ENCODE data around the gene POLD1.
A peak's percentile ranks its signal among the peaks of the same experiment; 100 is the strongest.
"Not testable (repeated sequence)": the region's sequence is repeated elsewhere in the genome, so short reads cannot be mapped to it uniquely, and the experiment has no call there.

Gene POLD1

DNA sequence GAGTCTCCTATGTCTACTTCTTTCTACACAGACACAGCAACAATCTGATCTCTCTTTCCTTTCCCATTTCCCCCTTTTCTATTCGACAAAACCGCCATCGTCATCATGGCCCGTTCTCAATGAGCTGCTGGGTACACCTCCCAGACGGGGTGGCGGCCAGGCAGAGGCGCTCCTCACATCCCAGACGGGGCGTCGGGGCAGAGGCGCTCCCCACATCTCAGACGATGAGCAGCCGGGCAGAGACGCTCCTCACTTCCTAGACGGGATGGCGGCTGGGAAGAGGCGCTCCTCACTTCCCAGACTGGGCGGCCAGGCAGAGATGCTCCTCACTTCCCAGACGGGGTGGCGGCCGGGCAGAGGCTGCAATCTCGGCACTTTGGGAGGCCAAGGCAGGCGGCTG lies 6.8 kb downstream of the POLD1 start:
- not testable (repeated sequence) for DNase-seq (ENCODE audit: low read depth)

DNA sequence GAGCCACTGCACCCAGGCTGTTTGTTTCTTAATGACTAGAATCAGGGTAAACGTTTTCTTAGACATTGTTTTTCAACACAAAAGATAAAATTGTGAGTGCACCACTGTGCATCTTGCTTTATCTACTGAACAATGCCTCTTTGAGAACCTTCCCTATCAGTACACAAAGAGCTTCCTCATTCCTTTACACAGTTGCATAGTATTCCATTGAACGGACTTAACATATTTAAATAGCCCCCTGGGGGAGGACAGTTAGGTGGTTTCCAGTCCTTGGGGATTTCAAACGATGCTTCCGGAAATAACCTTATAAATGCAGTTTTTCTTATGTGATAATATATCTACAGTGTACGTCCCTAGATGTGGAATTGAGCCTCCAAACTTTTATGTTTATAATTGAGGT lies 8.6 kb downstream of the POLD1 start:
- no peak for DNase-seq (ENCODE audit: low read depth)

GRCh38 chr19:50393589-50393988 lies 9.4 kb downstream of the POLD1 start:
- DNase-seq (ENCODE audit: low read depth) = no peak

DNA sequence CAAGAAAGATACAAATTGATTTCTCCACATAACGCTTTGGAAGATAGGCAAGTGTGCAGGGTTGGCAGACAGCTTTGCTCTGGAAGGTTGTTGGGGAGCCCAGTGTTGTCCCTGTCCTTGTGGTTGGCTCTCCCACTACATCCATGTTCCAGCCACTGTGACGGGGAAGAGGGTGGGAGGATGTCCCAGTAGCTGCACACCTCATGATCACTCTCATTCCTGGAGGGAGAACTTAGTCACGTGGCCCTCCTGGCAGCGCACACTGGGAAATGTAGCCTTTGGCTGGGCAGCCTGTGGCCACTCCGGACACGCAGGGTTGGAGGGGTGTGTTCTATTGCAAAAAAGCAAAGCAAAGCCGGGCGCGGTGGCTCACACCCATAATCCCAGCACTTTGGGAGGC lies 9.9 kb downstream of the POLD1 start:
- DNase-seq (ENCODE audit: low read depth) = no peak

DNA sequence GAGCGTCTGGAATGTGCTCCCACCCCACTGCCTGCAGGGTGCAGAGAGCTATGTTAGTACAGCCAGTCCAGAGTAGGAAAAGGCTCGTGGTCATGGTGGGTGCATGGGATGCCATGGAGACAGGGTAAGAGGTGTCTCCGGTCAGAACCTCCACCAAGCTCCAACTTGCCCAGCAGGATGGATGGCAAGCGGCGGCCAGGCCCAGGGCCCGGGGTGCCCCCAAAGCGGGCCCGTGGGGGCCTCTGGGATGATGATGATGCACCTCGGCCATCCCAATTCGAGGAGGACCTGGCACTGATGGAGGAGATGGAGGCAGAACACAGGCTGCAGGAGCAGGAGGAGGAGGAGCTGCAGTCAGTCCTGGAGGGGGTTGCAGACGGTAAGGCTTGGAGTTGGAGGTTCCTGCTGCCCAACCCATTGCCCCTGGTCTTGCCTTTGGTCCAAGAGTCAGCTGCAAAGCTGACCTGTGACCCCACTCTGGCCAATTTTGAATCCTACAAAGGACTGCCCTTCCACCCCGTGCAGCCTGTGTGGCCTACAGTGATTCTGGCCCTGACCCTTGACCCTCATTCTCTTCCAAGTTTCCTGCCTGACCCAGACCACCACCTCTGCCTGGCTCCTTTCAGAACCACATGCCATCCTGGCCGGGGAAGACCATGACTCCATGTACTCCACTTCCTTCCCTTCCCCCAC lies 14.7 kb downstream of the POLD1 start:
- DNase-seq (ENCODE audit: low read depth) = no peak

GRCh38 chr19:50399368-50399745 lies 15.2 kb downstream of the POLD1 start:
- DNase-seq (ENCODE audit: low read depth) = no peak

- DNase-seq (ENCODE audit: low read depth) = no peak
Measured at GRCh38 chr19:50401605-50402450, 17.7 kb downstream of the POLD1 start.

GRCh38 chr19:50402544-50403301 lies 18.6 kb downstream of the POLD1 start:
- no peak for DNase-seq (ENCODE audit: low read depth)

GRCh38 chr19:50406156-50406820 lies 22.1 kb downstream of the POLD1 start:
- no peak for DNase-seq (ENCODE audit: low read depth)

DNA sequence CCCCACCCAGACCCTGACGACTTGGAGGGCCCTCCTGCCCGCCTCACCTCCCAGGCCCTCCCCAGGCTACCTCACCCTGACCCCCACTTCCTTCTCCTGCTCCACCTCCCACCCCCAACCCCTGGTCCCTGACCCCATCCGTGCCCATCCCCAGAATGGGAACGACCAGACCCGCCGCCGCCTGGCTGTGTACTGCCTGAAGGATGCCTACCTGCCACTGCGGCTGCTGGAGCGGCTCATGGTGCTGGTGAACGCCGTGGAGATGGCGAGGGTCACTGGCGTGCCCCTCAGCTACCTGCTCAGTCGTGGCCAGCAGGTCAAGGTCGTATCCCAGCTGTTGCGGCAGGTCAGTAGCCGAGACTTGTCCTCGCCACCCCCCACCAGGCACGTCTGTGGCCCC lies 22.7 kb downstream of the POLD1 start:
- DNase-seq (ENCODE audit: low read depth) = no peak

GRCh38 chr19:50409347-50409746 lies 25.2 kb downstream of the POLD1 start:
- DNase-seq (ENCODE audit: low read depth) = no peak

GRCh38 chr19:50410109-50410508 lies 26.0 kb downstream of the POLD1 start:
- no peak for DNase-seq (ENCODE audit: low read depth)

GRCh38 chr19:50412419-50412818 lies 28.3 kb downstream of the POLD1 start:
- no peak for DNase-seq (ENCODE audit: low read depth)

DNA sequence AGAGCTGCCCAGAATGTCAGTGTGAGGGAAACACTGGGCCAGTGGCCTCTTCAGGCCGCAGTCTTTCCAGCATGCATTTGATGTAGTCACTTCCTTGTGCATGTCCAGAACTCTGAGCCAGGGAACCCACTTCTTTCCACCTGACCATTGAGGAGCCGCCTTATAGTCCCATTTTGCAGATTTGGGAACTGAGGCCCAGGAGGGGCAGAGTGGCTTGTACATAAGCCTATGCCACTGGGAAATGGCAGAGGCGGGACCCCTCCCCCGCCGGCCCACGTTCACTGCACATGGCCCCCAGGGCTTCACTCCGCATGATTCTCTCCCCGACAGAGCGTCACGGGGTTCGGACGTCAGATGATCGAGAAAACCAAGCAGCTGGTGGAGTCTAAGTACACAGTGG lies 28.9 kb downstream of the POLD1 start:
- no peak for DNase-seq (ENCODE audit: low read depth)

GRCh38 chr19:50413531-50413930 lies 29.4 kb downstream of the POLD1 start:
- DNase-seq (ENCODE audit: low read depth) = no peak

DNA sequence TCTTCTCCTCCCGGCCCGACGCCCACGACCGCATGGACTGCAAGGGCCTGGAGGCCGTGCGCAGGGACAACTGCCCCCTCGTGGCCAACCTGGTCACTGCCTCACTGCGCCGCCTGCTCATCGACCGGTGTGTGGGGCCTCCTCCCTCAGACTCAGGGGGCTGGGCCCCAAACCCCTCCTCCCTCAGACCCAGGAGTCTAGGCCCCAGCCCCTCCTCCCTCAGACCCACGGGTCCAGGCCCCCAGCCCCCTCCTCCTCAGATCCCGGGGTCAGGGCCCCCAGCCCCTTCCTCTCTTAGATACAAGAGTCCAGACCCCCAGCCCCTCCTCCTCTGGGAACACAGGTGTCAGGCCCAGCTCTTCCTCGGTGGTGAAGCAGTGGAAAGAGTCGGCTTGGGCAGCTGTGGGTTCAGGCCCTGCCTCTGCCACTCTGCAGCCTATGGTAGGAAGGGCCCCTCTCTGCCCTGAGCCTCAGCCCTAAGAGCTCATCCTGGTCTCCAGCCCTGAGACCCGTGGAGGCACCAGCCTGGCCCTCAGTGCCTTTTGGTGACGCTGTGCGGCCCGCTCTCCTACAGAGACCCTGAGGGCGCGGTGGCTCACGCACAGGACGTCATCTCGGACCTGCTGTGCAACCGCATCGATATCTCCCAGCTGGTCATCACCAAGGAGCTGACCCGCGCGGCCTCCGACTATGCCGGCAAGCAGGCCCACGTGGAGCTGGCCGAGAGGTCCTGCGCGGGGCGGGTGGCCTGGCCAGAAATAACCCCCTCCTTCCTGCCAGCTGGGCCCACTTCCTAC lies 30.9 kb downstream of the POLD1 start:
- DNase-seq (ENCODE audit: low read depth) = peak; percentile 62

DNA sequence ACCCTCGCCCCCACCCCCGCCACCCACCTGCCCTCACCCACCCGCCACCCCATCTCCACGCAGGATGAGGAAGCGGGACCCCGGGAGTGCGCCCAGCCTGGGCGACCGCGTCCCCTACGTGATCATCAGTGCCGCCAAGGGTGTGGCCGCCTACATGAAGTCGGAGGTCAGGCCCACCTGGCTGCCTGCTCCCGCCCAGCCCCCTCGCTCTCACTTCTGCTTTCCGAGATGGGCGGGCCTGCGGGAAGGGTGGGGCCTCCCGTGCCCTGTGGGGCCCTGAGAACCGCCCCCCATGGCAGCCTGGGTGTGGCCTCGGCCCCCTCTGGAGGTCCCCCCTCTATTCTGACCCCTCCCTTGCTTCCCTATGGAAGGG lies 31.5 kb downstream of the POLD1 start:
- DNase-seq (ENCODE audit: low read depth) = no peak

GRCh38 chr19:50416034-50416977 lies 32.2 kb downstream of the POLD1 start:
- DNase-seq (ENCODE audit: low read depth) = no peak

DNA sequence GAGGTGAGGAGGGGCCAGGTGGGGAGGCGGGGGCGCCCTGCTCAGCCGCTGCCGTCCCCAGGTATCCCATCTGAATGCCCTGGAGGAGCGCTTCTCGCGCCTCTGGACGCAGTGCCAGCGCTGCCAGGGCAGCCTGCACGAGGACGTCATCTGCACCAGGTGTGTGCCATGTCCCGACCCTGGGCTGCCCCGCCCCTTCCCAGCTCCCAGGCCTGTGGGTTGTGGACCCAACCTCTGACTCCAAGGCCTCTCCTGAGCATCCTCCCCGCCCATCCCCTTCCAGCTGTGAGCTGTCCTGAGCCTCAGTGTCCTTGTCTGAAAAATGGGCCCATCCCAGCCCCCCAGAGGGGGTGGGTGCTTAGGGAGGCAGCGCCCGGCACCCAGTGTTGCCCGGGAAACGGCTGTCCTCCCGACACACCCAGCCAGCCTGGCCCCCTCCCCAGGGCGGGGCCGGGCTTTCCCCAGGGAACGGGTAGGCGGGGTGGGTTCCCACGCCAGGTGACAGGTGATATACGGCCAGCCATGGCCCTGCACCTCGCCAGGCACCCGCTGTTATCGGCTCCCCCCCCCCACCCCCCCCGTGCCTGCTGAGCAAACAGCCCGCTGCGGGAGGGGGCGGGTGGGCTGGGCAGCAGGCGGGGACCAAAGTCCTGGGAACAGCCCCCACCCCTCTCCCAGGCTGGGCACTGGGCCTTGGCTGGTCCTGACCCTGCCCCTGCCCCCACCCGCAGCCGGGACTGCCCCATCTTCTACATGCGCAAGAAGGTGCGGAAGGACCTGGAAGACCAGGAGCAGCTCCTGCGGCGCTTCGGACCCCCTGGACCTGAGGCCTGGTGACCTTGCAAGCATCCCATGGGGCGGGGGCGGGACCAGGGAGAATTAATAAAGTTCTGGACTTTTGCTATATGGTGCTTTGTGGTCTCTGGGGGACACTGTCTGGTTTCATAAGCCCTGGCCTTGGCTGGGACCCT lies 33.2 kb downstream of the POLD1 start:
- no peak for DNase-seq (ENCODE audit: low read depth)
